Breast epithelium (tissue), 3 donors: ENCODE measurements around the gene ADAMTS5.

Source experiments
- CTCF ChIP-seq, 3 donors: fragments of 450-650 bp; IDR thresholded peaks; one replicate each; pipeline ENCODE4 v1.5.1; 2016 to 2017; ENCODE audit warnings: antibody characterized with exemption in 3 of 3, mild to moderate bottlenecking in 3 of 3, moderate library complexity in 3 of 3
- POLR2A ChIP-seq: fragments of 450-650 bp; IDR thresholded peaks from one replicate; pipeline ENCODE4 v1.6.1; 2016; ENCODE audit warnings: antibody characterized with exemption, mild to moderate bottlenecking, moderate library complexity
- POLR2AphosphoS5 ChIP-seq, 3 donors: sonication (generic); formaldehyde crosslinking; IDR thresholded peaks; one replicate each; pipeline ENCODE4 v1.6.1; 2017; ENCODE audit warnings: antibody characterized with exemption in 3 of 3

GRCh38 chr21:26916799-26917198 is 50.1 kb downstream of the ADAMTS5 start:
- TF ChIP-seq POLR2AphosphoS5 (IDR thresholded peaks at IDR 0.05) = no peak
- TF ChIP-seq CTCF (IDR thresholded peaks at IDR 0.05) = no peak
- no peak for TF ChIP-seq POLR2A
